Naive B cell (primary cell): ENCODE data around the gene NSUN4. TPM values are rescaled to one million over a fixed set of nuclear protein-coding genes. Genes with fewer than 3 reads are reported as not detected.
A peak's percentile ranks its signal among the peaks of the same experiment; 100 is the strongest.
"Not testable (repeated sequence)": the region's sequence is repeated elsewhere in the genome, so short reads cannot be mapped to it uniquely, and the experiment has no call there.

Source experiments
- ATAC-seq, 2 donors: fragments of 150-1000 bp; cut with Tn5 transposase; 2 replicates each; pipeline ENCODE4 v1.10.0; 2021; ENCODE audit warnings: low read depth in 2 of 2, mild to moderate bottlenecking in 2 of 2, moderate library complexity in 2 of 2
- DNase-seq: peaks from one replicate; pipeline ENCODE4 v3.0.0; 2022
- H3K27ac Mint-ChIP-seq, 6 donors: one replicate each; pipeline ENCODE4 v1.8.0; 2020 to 2022; ENCODE audit warnings: mild to moderate bottlenecking in 6 of 6, mixed read lengths in 6 of 6, moderate library complexity in 5 of 6, inconsistent platforms in 2 of 6
- H3K27me3 Mint-ChIP-seq, 3 donors: one replicate each; pipeline ENCODE4 v1.8.0; 2021 to 2022; ENCODE audit warnings: mixed read lengths in 3 of 3, mild to moderate bottlenecking in 1 of 3
- H3K36me3 Mint-ChIP-seq, 2 donors: one replicate each; pipeline ENCODE4 v1.8.0; 2020 to 2022; ENCODE audit warnings: mixed read lengths in 2 of 2, inconsistent platforms in 1 of 2, mild to moderate bottlenecking in 1 of 2
- H3K4me1 Mint-ChIP-seq, 3 donors: one replicate each; pipeline ENCODE4 v1.8.0; 2020 to 2022; ENCODE audit warnings: mixed read lengths in 3 of 3, inconsistent platforms in 1 of 3, mild to moderate bottlenecking in 1 of 3, moderate library complexity in 1 of 3
- H3K4me3 Mint-ChIP-seq, 8 donors: one replicate each; pipeline ENCODE4 v1.8.0; 2020 to 2022; ENCODE audit warnings: mild to moderate bottlenecking in 8 of 8, mixed read lengths in 8 of 8, moderate library complexity in 8 of 8, inconsistent platforms in 2 of 8
- H3K9me3 Mint-ChIP-seq, 7 donors: one replicate each; pipeline ENCODE4 v1.8.0; 2020 to 2022; ENCODE audit warnings: mixed read lengths in 7 of 7, mild to moderate bottlenecking in 5 of 7, inconsistent platforms in 2 of 7, moderate library complexity in 1 of 7
- polyA plus RNA-seq, 6 donors: library from polyadenylated mRNA; unstranded; fragments of 300-500 nt; fragmentation: Illumina TruSeq; gene quantifications; one replicate each; pipeline ENCODE4 v1.2.3, GENCODE V29; 2021; ENCODE audit warnings: low read depth in 6 of 6

NSUN4 gene
- polyA plus RNA-seq, 6 donors from 2014 or later, result 20.4 to 32.2 (median 23.6) TPM

DNA sequence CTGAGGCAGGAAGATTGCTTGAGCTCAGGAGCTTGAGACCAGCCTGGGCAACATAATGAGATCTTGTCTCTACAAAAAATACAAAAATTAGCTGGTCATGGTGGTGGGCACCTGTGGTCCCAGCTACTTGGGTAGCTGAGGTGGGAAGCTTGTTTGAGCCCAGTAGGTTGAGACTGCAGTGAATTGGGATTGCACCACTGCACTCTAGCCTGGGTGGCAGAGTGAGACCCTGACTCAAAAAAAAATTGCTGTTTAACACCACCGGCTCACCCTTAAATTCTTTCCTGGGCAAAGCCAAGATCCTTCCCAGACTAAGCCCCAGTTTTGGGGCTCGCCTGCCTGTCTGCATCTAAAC is 6.6 kb upstream of the NSUN4 start:
- no peak overlapping the region for H3K27ac Mint-ChIP-seq
- no peak for DNase-seq
- H3K9me3 Mint-ChIP-seq, result no peaks in the 10 kb centered on the region
- H3K27me3 Mint-ChIP-seq, result no peaks in the 10 kb centered on the region
- ATAC-seq, result no peak
- H3K36me3 Mint-ChIP-seq, result no peaks in the 10 kb centered on the region
- H3K4me3 Mint-ChIP-seq, result peak overlapping the region in 1 of 8 donors; percentile 35
- peaks cover 8 to 16% (median 13%) of the 10 kb centered on the region in 3 donors for H3K4me1 Mint-ChIP-seq

GRCh38 chr1:46335081-46335480 is 5.5 kb upstream of the NSUN4 start:
- Mint-ChIP-seq H3K36me3 (peaks cover 0 to under 1% of the 10 kb centered on the region in 2 donors), H3K4me1 (peaks cover 12 to 23% (median 18%) of the 10 kb centered on the region in 3 donors), H3K27me3 (no peaks in the 10 kb centered on the region), H3K4me3 (no peak overlapping the region), H3K9me3 (peaks cover 0 to 4% (median 0%) of the 10 kb centered on the region in 7 donors), H3K27ac (no peak overlapping the region)
- DNase-seq, result no peak
- no peak for ATAC-seq

- ATAC-seq, DNase-seq, H3K36me3 Mint-ChIP-seq, H3K27me3 Mint-ChIP-seq, H3K9me3 Mint-ChIP-seq: not testable (repeated sequence)
- Mint-ChIP-seq H3K4me1 (peaks cover 26 to 36% (median 31%) of the 10 kb centered on the region in 3 donors), H3K27ac (peak overlapping the region in 1 of 6 donors; percentile 80), H3K4me3 (peak overlapping the region in 1 of 8 donors; percentile 30)
These were observed 3.2 kb upstream of the NSUN4 start for GRCh38 chr1:46337409-46337808.

DNA sequence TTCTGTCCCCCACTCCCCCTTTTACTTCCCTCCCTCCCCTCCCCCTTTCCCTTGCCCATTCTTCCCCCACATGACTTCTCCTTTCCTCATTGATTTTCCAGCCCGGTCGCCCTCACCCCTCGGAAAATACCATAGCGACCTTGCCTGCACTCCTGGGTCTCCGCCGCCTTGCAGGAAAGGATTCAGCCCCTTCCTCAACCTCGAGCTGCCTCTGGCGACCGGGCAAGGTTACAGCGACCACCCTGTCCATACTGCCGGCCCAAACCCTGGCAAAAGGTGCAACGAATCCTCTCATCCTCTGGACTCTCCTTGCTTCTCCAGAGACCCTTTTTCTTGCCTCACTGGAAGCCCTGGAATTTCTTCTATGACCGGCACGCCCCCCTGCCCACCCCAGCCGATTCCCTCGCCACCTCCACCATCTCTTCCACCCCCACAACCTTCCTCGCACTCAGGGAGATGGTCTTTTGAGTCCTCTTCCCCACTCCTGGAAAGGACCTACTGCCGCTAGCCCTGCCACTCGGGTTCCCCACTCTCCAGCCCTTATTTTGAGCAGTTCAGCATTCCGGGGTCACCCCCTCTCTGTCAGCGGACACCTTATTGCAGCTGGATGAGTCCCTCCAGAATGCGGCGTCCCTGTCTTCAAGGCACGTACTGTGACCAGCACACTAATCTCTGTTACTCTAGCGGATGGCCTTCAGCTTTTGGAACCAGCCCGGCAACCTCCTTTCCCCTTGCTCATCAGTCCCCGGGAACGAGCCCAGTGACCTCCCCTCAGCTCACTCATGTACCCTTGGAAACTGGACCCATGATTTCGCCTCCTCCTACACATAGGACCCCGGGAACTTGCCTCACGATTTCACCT is 846 bp downstream of the NSUN4 start:
- peaks cover 39 to 48% (median 43%) of the 10 kb centered on the region in 3 donors for H3K4me1 Mint-ChIP-seq
- DNase-seq (peak; percentile 11), ATAC-seq (no peak)
- peaks cover 4 to 12% of the 10 kb centered on the region in 2 donors for H3K36me3 Mint-ChIP-seq
- peaks cover 0 to 6% (median 2%) of the 10 kb centered on the region in 7 donors for H3K9me3 Mint-ChIP-seq
- peak overlapping the region; percentile 100 for H3K27ac Mint-ChIP-seq
- peak overlapping the region; percentile 91 to 100 (median 100) for H3K4me3 Mint-ChIP-seq
- no peaks in the 10 kb centered on the region for H3K27me3 Mint-ChIP-seq

DNA sequence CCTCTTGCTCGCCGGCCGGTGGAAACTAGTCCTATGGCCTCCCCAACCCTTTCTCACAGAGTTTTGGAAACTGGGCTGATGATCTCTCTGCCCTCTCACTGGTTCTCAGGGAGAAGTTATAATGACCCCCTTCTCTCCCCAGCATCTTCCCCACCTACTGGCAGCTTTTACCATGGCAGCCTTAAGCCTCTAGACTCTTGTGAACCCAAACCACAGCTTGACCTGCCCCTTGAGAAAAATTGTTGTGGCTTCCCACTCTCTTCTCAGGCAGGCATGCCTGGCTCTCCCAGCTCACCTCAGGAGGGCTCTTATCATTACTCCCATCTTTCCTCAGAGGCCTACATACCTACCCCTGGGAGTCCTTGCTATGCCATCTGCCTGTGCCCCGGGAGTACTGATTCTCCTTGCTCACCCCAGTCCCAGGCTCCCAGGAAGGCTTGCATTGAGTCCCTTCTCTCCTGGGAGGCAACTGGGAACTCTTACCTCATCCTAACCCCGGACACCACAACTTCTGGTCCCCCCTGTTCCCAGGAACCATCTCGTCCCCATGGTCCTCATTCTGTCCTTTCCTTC is 1.6 kb downstream of the NSUN4 start:
- Mint-ChIP-seq H3K9me3 (peaks cover 0 to 6% (median 2%) of the 10 kb centered on the region in 7 donors), H3K27me3 (no peaks in the 10 kb centered on the region), H3K27ac (peak overlapping the region; percentile 100), H3K4me1 (peaks cover 39 to 48% (median 47%) of the 10 kb centered on the region in 3 donors), H3K36me3 (peaks cover 4 to 12% of the 10 kb centered on the region in 2 donors), H3K4me3 (peak overlapping the region; percentile 91 to 100 (median 100))
- peak in 1 of 2 donors; percentile 11 for ATAC-seq
- DNase-seq, result peak; percentile 29

GRCh38 chr1:46342677-46343350 is 2.2 kb downstream of the NSUN4 start:
- H3K27me3 Mint-ChIP-seq, result no peaks in the 10 kb centered on the region
- H3K9me3 Mint-ChIP-seq, result peaks cover 0 to 6% (median 2%) of the 10 kb centered on the region in 7 donors
- DNase-seq (no peak), ATAC-seq (no peak)
- peak overlapping the region in 5 of 8 donors; percentile 21 to 98 (median 67) for H3K4me3 Mint-ChIP-seq
- peak overlapping the region; percentile 100 for H3K27ac Mint-ChIP-seq
- H3K36me3 Mint-ChIP-seq, result peaks cover 4 to 14% of the 10 kb centered on the region in 2 donors
- H3K4me1 Mint-ChIP-seq, result peaks cover 39 to 49% (median 49%) of the 10 kb centered on the region in 3 donors

GRCh38 chr1:46343351-46343695 is 2.7 kb downstream of the NSUN4 start:
- DNase-seq, result no peak
- H3K27me3 Mint-ChIP-seq, result no peaks in the 10 kb centered on the region
- H3K9me3 Mint-ChIP-seq, result peaks cover 0 to 6% (median 2%) of the 10 kb centered on the region in 7 donors
- H3K4me1 Mint-ChIP-seq, result peaks cover 44 to 54% (median 54%) of the 10 kb centered on the region in 3 donors
- H3K36me3 Mint-ChIP-seq, result peaks cover 4 to 18% of the 10 kb centered on the region in 2 donors
- no peak for ATAC-seq
- H3K27ac Mint-ChIP-seq, result peak overlapping the region; percentile 33 to 100 (median 100)
- peak overlapping the region in 2 of 8 donors; percentile 55 to 67 for H3K4me3 Mint-ChIP-seq

- peaks cover 4 to 18% of the 10 kb centered on the region in 2 donors for H3K36me3 Mint-ChIP-seq
- H3K4me3 Mint-ChIP-seq, result no peak overlapping the region
- peaks cover 44 to 54% (median 54%) of the 10 kb centered on the region in 3 donors for H3K4me1 Mint-ChIP-seq
These were observed 3.1 kb downstream of the NSUN4 start for GRCh38 chr1:46343705-46344104.

GRCh38 chr1:46344481-46344880 is 3.9 kb downstream of the NSUN4 start:
- peak overlapping the region; percentile 49 to 100 (median 80) for H3K27ac Mint-ChIP-seq
- H3K4me3 Mint-ChIP-seq, result no peak overlapping the region
- H3K27me3 Mint-ChIP-seq, result no peaks in the 10 kb centered on the region
- H3K36me3 Mint-ChIP-seq, result peaks cover 4 to 18% of the 10 kb centered on the region in 2 donors
- H3K4me1 Mint-ChIP-seq, result peaks cover 43 to 52% (median 50%) of the 10 kb centered on the region in 3 donors
- no peak for ATAC-seq
- H3K9me3 Mint-ChIP-seq, result peaks cover 0 to 4% (median 2%) of the 10 kb centered on the region in 7 donors
- no peak for DNase-seq

More at GRCh38 chr1:46343705-46344104, 3.1 kb downstream of the NSUN4 start:
- ATAC-seq, result no peak
- Mint-ChIP-seq H3K9me3 (peaks cover 0 to 6% (median 2%) of the 10 kb centered on the region in 7 donors), H3K27me3 (no peaks in the 10 kb centered on the region), H3K27ac (peak overlapping the region; percentile 33 to 100 (median 100))
- no peak for DNase-seq

DNA sequence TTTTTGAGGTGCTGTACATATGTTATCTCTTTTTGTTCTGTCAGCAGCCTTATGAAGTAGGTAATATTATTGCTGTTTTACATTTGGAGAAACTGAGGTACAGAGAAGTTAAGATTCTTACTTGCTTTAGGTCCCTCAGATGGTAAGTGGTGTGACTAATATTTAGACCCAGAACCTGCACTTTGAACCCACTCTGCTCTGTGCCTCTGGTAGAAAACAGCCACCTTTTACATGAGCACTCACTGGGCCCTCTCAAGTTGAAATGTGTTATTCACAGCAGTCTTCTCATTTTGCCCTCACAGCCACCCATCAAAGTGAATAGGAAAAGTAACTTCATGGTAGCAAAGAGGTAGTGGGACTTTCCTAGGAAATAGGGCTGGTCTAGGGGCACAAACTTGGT is 4.7 kb downstream of the NSUN4 start:
- H3K36me3 Mint-ChIP-seq, result peaks cover 3 to 16% of the 10 kb centered on the region in 2 donors
- H3K9me3 Mint-ChIP-seq, result peaks cover 0 to 2% (median 0%) of the 10 kb centered on the region in 7 donors
- no peaks in the 10 kb centered on the region for H3K27me3 Mint-ChIP-seq
- peaks cover 39 to 47% (median 45%) of the 10 kb centered on the region in 3 donors for H3K4me1 Mint-ChIP-seq
- H3K27ac Mint-ChIP-seq, result peak overlapping the region in 4 of 6 donors; percentile 20 to 100 (median 73)
- no peak overlapping the region for H3K4me3 Mint-ChIP-seq
- DNase-seq, result no peak
- no peak for ATAC-seq

DNA sequence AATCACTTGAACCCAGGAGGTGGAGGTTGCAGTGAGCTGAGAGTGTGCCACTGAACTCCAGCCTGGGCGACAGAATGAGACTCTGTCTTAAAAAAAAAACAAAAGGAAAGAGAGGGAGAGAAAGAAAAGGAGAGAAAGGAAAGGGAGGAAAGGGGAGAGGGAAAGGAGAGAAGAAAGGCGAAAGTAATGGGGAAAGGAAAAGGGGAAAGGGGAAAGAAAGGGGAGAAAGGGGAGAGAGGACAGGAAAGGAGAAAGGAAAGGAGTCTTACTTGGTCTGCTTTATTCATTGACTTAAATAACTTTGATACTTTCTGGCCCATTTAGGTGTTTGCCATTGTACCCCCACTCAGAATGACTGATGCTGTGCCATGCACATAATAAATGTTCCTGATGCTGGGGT is 11.8 kb downstream of the NSUN4 start:
- no peaks in the 10 kb centered on the region for H3K9me3 Mint-ChIP-seq
- DNase-seq (no peak), ATAC-seq (no peak)
- H3K4me3 Mint-ChIP-seq, result no peak overlapping the region
- H3K27me3 Mint-ChIP-seq, result no peaks in the 10 kb centered on the region
- peaks cover 0 to 14% of the 10 kb centered on the region in 2 donors for H3K36me3 Mint-ChIP-seq
- H3K27ac Mint-ChIP-seq, result peak overlapping the region in 3 of 6 donors; percentile 20 to 56 (median 52)
- H3K4me1 Mint-ChIP-seq, result peaks cover 5 to 7% (median 6%) of the 10 kb centered on the region in 3 donors

DNA sequence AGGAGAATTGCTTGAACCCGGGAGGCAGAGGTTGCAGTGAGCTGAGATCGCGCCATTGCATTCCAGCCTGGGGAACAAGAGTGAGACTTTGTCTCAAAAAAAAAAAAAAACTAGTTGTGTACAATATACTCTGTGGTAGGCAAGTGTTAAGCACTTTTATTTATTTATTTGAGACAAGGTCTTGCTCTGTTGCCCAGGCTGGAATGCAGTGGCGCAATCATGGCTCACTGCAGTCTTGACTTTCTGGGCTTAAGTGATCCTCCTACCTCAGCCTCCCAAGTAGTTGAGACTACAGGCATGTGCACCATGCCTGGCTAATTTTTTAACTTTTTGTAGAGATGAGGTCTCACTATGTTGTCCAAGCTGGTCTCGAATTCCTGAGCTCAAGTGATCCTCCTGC is 15.3 kb downstream of the NSUN4 start:
- not testable (repeated sequence) for H3K27me3 Mint-ChIP-seq, DNase-seq, H3K4me3 Mint-ChIP-seq, H3K36me3 Mint-ChIP-seq, ATAC-seq, H3K27ac Mint-ChIP-seq, H3K9me3 Mint-ChIP-seq, H3K4me1 Mint-ChIP-seq

GRCh38 chr1:46362158-46362557 is 21.6 kb downstream of the NSUN4 start:
- ATAC-seq, result no peak
- H3K36me3 Mint-ChIP-seq, result peaks cover 11 to 22% of the 10 kb centered on the region in 2 donors
- H3K9me3 Mint-ChIP-seq, result no peaks in the 10 kb centered on the region
- H3K27me3 Mint-ChIP-seq, result no peaks in the 10 kb centered on the region
- H3K4me3 Mint-ChIP-seq, result no peak overlapping the region
- H3K4me1 Mint-ChIP-seq, result no peaks in the 10 kb centered on the region
- H3K27ac Mint-ChIP-seq, result no peak overlapping the region
- no peak for DNase-seq
